Adrenal gland (tissue), 12 donors: Measurements from ENCODE around the gene PPP1R9A. TPM values are rescaled to one million over a fixed set of nuclear protein-coding genes. Genes with fewer than 3 reads are reported as not detected.

ENCODE experiments used
- DNase-seq, 7 donors: peaks; one replicate each; pipeline ENCODE4 v3.0.0-alpha.2; 2019 to 2020
- H3K27ac ChIP-seq, 5 donors: fragments of 200-600 bp; sonication (generic) in 4 of 5; 1 replicate in 3 of 5; 2 replicates in 2 of 5; pipeline versions ENCODE4 v1.5.1 to v1.8.0; 2016 to 2020; ENCODE audit warnings: mild to moderate bottlenecking in 1 of 5
- H3K27me3 ChIP-seq: fragments of 200-600 bp; 2 replicates; pipeline ENCODE4 v1.8.0; 2021
- H3K36me3 ChIP-seq, 2 donors: fragments of 200-600 bp; replicated peaks in 1 of 2; 1 replicate in 1 of 2; 2 replicates in 1 of 2; pipeline versions ENCODE4 v1.5.1 to v1.8.0; 2018 to 2022
- H3K4me1 ChIP-seq, 2 donors: fragments of 200-600 bp; replicated peaks in 1 of 2; 1 replicate in 1 of 2; 2 replicates in 1 of 2; pipeline versions ENCODE4 v1.5.1 to v1.8.0; 2018 to 2021
- H3K4me3 ChIP-seq, 4 donors: fragments of 200-600 bp; sonication (generic) in 3 of 4; one replicate each; pipeline ENCODE4 v1.5.1; 2016 to 2018
- H3K9me3 ChIP-seq, 3 donors: fragments of 200-600 bp; sonication (generic) in 1 of 3; replicated peaks in 1 of 3; 1 replicate in 2 of 3; 2 replicates in 1 of 3; pipeline versions ENCODE4 v1.5.1 to v1.8.0; 2016 to 2021
- POLR2A ChIP-seq, 2 donors: fragments of 450-650 bp; IDR thresholded peaks; one replicate each; pipeline ENCODE4 v1.6.1; 2017; ENCODE audit warnings: antibody characterized with exemption in 2 of 2, mild to moderate bottlenecking in 2 of 2, moderate library complexity in 1 of 2
- WGBS, 4 donors: extraction: QIAGEN DNeasy Blood & Tissue Kit in 2 of 4; methylation state at CpG; one replicate each; pipeline versions ENCODE4 v1.1.5 to v1.1.7; 2013 to 2017; 5-methylcytosine and 5-hydroxymethylcytosine counted together
- intact Hi-C, 2 donors: fragments of 100-400 bp; cut with DNase I; formaldehyde crosslinking; loops; one replicate each; pipeline versions ENCODE4 v1.14.1 to v1.15.0; 2022 to 2023
- polyA plus RNA-seq, 3 donors: library from polyadenylated mRNA; stranded (reverse); fragments of 200-250 nt in 2 of 3; fragments of 350-450 nt in 1 of 3; fragmentation: Illumina TruSeq in 1 of 3; extraction: RNeasy Lipid Tissue Mini Kit (QIAGEN cat#74804) in 1 of 3; gene quantifications; one replicate each; pipeline ENCODE4 v1.2.3, GENCODE V29; 2013 to 2014
- total RNA-seq, 9 donors: library from RNA; depleted of rRNA in 4 of 9; stranded (reverse); fragments of >200 nt in 4 of 9; fragments of 120-200 nt in 1 of 9; fragmentation: NEBNext Ultra II Directional in 1 of 9; extraction: Animal tissue kit (Norgen Biotek cat#: 25700) in 1 of 9; gene quantifications; one replicate each; pipeline versions ENCODE4 v1.1.0 to v1.2.4, GENCODE V29; 2013 to 2023
- TF ChIP-seq, protein P1 (sequence below), 6 experiments: fragments of 450-650 bp in 4 of 6; fragments of 200-600 bp in 2 of 6; sonication (generic) in 1 of 6; IDR thresholded peaks; 1 replicate in 5 of 6; 2 replicates in 1 of 6; pipeline versions ENCODE4 v1.5.1 to v1.8.0; 2016 to 2021; ENCODE audit warnings: antibody characterized with exemption in 6 of 6, mild to moderate bottlenecking in 2 of 6, moderate library complexity in 1 of 6
- donor health status: healthy with polysubstance abuse.
- donor health status: Bipolar disorder and iron deficiency.
- donor health status: DM: yes; HTN: yes; CAD: no.
- donor health status: DM: no; HTN: no; CAD: no.
- donor health status: DM: no; HTN: no; CAD: no.
- donor health status: DM: yes; HTN: yes; CAD: no.

PPP1R9A gene
- total and polyA plus RNA-seq, 12 donors: 7.2 to 86.0 (median 40.6) TPM

DNA sequence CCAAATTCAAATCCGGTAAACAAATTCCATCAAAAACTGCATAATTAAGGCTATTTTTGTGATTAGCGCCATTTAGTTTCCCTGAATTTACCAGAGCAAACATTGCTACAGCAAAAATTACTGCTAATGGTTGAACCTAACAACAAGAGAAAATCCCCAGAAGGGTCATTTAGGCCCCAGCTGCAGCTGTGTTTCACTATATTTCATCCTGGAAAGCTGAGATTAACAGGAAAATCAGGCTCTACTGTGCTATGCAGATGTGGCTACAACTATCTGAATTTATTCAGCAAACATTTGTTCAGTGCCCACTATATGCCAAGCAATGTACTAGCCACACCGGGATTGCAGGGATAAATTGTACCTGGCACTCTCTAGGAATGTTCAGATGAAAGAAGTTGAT is 312.9 kb downstream of the PPP1R9A start:
- H3K4me3 ChIP-seq: no peak overlapping the region
- no peak overlapping the region for H3K27ac ChIP-seq
- no peaks in the 10 kb centered on the region for H3K4me1 ChIP-seq
- H3K27me3 ChIP-seq: no peaks in the 10 kb centered on the region
- DNase-seq: no peak
- TF ChIP-seq POLR2A (IDR thresholded peaks at IDR 0.05): no peak
- TF ChIP-seq, protein P1, sequence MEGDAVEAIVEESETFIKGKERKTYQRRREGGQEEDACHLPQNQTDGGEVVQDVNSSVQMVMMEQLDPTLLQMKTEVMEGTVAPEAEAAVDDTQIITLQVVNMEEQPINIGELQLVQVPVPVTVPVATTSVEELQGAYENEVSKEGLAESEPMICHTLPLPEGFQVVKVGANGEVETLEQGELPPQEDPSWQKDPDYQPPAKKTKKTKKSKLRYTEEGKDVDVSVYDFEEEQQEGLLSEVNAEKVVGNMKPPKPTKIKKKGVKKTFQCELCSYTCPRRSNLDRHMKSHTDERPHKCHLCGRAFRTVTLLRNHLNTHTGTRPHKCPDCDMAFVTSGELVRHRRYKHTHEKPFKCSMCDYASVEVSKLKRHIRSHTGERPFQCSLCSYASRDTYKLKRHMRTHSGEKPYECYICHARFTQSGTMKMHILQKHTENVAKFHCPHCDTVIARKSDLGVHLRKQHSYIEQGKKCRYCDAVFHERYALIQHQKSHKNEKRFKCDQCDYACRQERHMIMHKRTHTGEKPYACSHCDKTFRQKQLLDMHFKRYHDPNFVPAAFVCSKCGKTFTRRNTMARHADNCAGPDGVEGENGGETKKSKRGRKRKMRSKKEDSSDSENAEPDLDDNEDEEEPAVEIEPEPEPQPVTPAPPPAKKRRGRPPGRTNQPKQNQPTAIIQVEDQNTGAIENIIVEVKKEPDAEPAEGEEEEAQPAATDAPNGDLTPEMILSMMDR (IDR thresholded peaks at IDR 0.05): no peak
- H3K9me3 ChIP-seq: no peaks in the 10 kb centered on the region
- intact Hi-C loops: no loop called here
- 87 to 95% (median 91%) methylated on average over 3 of the region's 3 CpGs for WGBS, 4 donors
- H3K36me3 ChIP-seq: no peaks in the 10 kb centered on the region

GRCh38 chr7:95225301-95225700 is 317.9 kb downstream of the PPP1R9A start:
- TF ChIP-seq, protein P1 (IDR thresholded peaks at IDR 0.05): no peak
- no peak for TF ChIP-seq POLR2A (IDR thresholded peaks at IDR 0.05)
- Histone ChIP-seq H3K36me3 (no peaks in the 10 kb centered on the region), H3K4me3 (no peak overlapping the region), H3K27me3 (no peaks in the 10 kb centered on the region), H3K4me1 (no peaks in the 10 kb centered on the region), H3K9me3 (no peaks in the 10 kb centered on the region), H3K27ac (no peak overlapping the region)
- no peak for DNase-seq
- WGBS, 4 donors: 90 to 97% (median 95%) methylated on average over 2 of the region's 2 CpGs
- intact Hi-C loops: no loop called here

GRCh38 chr7:95229301-95229700 is 321.9 kb downstream of the PPP1R9A start:
- Histone ChIP-seq H3K4me1 (no peaks in the 10 kb centered on the region), H3K9me3 (no peaks in the 10 kb centered on the region), H3K36me3 (no peaks in the 10 kb centered on the region), H3K27me3 (no peaks in the 10 kb centered on the region), H3K27ac (no peak overlapping the region), H3K4me3 (no peak overlapping the region)
- TF ChIP-seq, protein P1 (IDR thresholded peaks at IDR 0.05): no peak
- TF ChIP-seq POLR2A (IDR thresholded peaks at IDR 0.05): no peak
- no peak for DNase-seq
- intact Hi-C loops: no loop called here
- 90 to 97% (median 94%) methylated on average over 4 to 5 of the region's 5 CpGs for WGBS, 4 donors

GRCh38 chr7:95238252-95238943 is 331.0 kb downstream of the PPP1R9A start:
- no peak for DNase-seq
- intact Hi-C loops: no loop called here
- peak overlapping the region in 2 of 4 donors; percentile 5 to 27 for H3K4me3 ChIP-seq
- WGBS, 4 donors: 42 to 57% (median 50%) methylated on average over 3 of the region's 3 CpGs
- H3K4me1 ChIP-seq: peaks cover 0 to 5% of the 10 kb centered on the region in 2 donors
- TF ChIP-seq, protein P1 (IDR thresholded peaks at IDR 0.05): no peak
- TF ChIP-seq POLR2A (IDR thresholded peaks at IDR 0.05): no peak
- H3K9me3 ChIP-seq: peaks cover 0 to 7% (median 0%) of the 10 kb centered on the region in 3 donors
- H3K36me3 ChIP-seq: no peaks in the 10 kb centered on the region
- no peak overlapping the region for H3K27ac ChIP-seq
- H3K27me3 ChIP-seq: no peaks in the 10 kb centered on the region
